ENCODE results near the gene BACE2. TPM values are rescaled to one million over a fixed set of nuclear protein-coding genes. Genes with fewer than 3 reads are reported as not detected.

Gene BACE2
- total RNA-seq, 1 donor: 122 TPM

- DNase-seq (ENCODE audit: low read depth): no peak
- no peak overlapping the region for H3K4me3 ChIP-seq (ENCODE audit: low read depth, low read length)
- no peak for TF ChIP-seq CTCF (IDR thresholded peaks at IDR 0.05; ENCODE audit: insufficient read depth, low read length)
Observed at GRCh38 chr21:41228006-41228370, 60.0 kb downstream of the BACE2 start.

GRCh38 chr21:41228492-41228891, 60.5 kb downstream of the BACE2 start:
- DNase-seq (ENCODE audit: low read depth): no peak
- no peak for TF ChIP-seq CTCF (IDR thresholded peaks at IDR 0.05; ENCODE audit: insufficient read depth, low read length)
- H3K4me3 ChIP-seq (ENCODE audit: low read depth, low read length): no peak overlapping the region

- TF ChIP-seq CTCF (IDR thresholded peaks at IDR 0.05; ENCODE audit: insufficient read depth, low read length): no peak
- no peak for DNase-seq (ENCODE audit: low read depth)
- no peak overlapping the region for H3K4me3 ChIP-seq (ENCODE audit: low read depth, low read length)
Observed at GRCh38 chr21:41228958-41229357, 61.0 kb downstream of the BACE2 start.

- H3K4me3 ChIP-seq (ENCODE audit: low read depth, low read length): no peak overlapping the region
- TF ChIP-seq CTCF (IDR thresholded peaks at IDR 0.05; ENCODE audit: insufficient read depth, low read length): no peak
- no peak for DNase-seq (ENCODE audit: low read depth)
Observed at GRCh38 chr21:41229509-41230248, 61.7 kb downstream of the BACE2 start.

- no peak for TF ChIP-seq CTCF (IDR thresholded peaks at IDR 0.05; ENCODE audit: insufficient read depth, low read length)
- no peak for DNase-seq (ENCODE audit: low read depth)
- no peak overlapping the region for H3K4me3 ChIP-seq (ENCODE audit: low read depth, low read length)
Observed at GRCh38 chr21:41230497-41230896, 62.5 kb downstream of the BACE2 start.

- TF ChIP-seq CTCF (IDR thresholded peaks at IDR 0.05; ENCODE audit: insufficient read depth, low read length): no peak
- no peak overlapping the region for H3K4me3 ChIP-seq (ENCODE audit: low read depth, low read length)
- DNase-seq (ENCODE audit: low read depth): no peak
Observed at GRCh38 chr21:41231060-41231459, 63.1 kb downstream of the BACE2 start.

- H3K4me3 ChIP-seq (ENCODE audit: low read depth, low read length): no peak overlapping the region
- no peak for DNase-seq (ENCODE audit: low read depth)
- TF ChIP-seq CTCF (IDR thresholded peaks at IDR 0.05; ENCODE audit: insufficient read depth, low read length): no peak
Observed at GRCh38 chr21:41232013-41232412, 64.1 kb downstream of the BACE2 start.
